GM19468 (cell line): Measurements from ENCODE around the gene PLK3.
A peak's percentile ranks its signal among the peaks of the same experiment; 100 is the strongest.
"Not testable (repeated sequence)": the region's sequence is repeated elsewhere in the genome, so short reads cannot be mapped to it uniquely, and the experiment has no call there.

Source experiments
- ATAC-seq: cut with Tn5 transposase; IDR thresholded peaks from one replicate; pipeline ENCODE4 v1.9.1; 2021; ENCODE audit warnings: mild to moderate bottlenecking, moderate library complexity, moderate number of reproducible peaks; ENCODE audit not compliant: unreplicated experiment; ENCODE audit errors: extremely low read depth

The PLK3 gene

DNA sequence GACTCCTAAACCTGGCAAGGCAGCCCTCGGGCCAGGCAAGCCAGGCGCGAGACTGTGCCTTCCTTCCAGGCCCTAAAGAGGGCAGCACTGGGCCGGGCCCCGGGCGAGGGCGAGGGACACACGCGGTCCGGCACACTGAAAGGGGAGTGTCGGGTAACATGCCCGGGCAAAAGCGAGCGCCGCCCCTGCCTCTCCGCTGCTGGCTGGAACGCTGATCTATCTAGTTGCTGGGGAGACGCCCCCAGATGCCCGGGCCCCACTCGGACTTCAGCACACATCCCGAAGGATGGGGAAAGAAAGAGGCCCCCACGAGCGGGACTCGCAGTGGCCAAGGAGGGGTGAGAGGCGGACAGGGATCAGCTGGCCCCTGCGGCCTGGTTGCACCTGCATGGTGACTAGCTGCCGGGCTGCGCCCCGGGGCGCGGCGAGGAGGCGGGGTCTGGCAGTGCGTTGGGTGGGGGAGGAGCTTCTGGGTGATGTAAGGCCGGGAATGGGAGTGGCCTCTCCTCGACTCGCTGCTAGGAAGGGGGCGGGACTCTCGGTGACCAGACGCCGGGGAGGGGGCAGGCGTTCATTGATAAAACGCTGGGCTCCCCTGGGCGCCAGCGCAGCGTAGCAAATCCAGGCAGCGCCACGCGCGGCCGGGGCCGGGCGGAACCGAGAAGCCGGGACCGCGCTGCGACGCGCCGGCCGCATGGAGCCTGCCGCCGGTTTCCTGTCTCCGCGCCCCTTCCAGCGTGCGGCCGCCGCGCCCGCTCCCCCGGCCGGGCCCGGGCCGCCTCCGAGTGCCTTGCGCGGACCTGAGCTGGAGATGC is at the start of gene PLK3:
Gene PLK3, plus strand, starts transcription at position 608 of the 815 bp plus-strand sequence. Its CDS starts 87 bp downstream, at position 695.
- ATAC-seq: peak; percentile 67

- ATAC-seq: no peak
Measured at GRCh38 chr1:44757420-44757819, 42.8 kb upstream of the PLK3 start.

- no peak for ATAC-seq
Measured at GRCh38 chr1:44759077-44759476, 41.1 kb upstream of the PLK3 start.

DNA sequence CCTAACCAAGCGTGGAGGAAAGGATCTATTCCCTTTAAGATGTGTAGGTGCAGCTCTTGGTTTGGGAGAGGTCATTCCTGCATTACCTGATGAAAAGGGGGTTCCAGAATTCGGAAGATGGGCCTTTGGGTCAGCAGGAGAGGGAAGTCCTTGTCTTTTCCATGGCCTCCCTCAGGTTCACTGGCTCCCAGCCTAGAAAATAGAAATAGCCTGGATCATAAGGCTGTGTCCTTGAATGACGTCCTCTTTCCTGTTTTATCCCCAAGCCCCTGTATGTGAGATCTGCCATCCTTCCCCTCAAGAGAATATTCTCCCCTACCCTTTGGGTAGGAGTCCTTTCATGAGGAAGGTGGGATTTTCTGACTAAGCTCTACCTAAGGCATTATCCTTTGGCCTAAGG is 39.3 kb upstream of the PLK3 start:
- ATAC-seq: no peak

GRCh38 chr1:44766421-44766820 is 33.8 kb upstream of the PLK3 start:
- ATAC-seq: not testable (repeated sequence)

DNA sequence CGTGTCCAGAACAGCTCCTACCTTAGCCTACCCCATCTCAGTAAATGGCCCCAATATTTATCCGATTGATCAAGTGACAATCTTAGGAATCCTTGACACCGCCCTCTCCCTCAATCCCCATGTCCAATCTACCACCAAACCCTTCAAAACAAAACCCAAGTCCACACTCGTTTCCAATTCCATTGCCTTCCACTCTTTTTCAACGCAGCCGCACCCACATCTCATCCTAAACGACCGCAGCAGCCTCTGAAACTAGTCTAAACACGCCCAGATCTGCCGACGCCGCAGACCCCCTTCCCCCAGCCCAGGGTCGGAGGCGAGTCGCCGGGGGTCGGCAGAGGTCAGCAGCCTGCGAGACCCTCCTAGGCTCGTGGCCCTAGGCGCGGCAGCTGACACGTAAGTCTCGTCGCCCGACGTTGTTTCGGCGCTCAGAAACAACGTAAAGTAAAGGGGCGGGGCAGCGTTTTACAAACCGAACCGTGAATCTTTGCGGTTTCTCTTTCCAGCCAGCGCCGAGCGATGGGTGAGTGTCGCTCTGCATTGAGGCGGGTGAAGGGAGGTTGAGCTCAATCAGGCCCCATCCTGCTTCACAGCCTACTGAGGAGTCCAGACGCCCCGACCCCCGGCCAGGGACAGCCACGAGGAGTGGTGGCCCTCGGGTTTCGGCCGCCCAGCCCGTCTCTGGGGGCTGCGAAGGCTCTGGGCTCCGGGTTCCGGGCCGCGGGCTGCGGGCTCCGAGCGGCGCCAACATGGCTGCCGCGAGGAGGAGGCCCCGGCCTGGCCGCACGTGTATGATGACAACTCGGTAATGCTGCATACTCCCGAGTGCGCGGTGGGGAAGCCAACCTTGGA is 24.9 kb upstream of the PLK3 start, which contains the start of gene RPS8:
Gene RPS8, plus strand, starts transcription at position 463 of the 852 bp plus-strand sequence. Its CDS starts 57 bp downstream, at position 520.
- peak; percentile 66 for ATAC-seq

DNA sequence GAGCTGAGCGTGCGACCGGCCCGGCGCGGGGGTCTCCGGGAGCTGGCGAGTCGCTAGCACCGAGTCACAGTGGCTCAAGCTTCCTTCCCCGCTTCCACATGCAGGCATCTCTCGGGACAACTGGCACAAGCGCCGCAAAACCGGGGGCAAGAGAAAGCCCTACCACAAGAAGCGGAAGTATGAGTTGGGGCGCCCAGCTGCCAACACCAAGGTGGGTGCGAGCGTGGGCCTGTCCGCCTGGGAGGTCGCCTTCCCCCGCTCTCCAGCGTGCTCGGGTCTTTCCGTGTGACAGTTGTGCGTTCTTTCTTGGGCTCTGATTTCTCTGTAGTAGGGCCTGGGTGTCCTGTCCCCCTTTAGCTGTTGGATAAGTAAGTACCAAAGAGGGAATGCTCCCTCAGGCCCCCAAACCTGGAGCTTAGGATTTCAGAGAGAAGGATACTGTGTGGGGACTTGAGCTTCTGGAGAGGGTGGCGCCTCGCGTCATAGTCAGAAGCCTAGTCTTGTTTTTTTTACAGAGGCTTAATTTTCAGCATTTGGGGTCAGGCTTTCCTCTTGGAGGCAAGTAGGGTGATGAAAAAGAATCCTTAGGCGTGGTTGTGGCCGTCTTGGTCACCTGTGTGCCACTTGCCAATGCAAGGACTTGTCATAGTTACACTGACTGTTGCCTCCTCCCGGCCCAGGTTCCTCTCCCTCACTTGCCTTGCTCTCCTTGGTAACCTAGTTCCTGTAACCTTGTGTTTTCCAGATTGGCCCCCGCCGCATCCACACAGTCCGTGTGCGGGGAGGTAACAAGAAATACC is 24.0 kb upstream of the PLK3 start:
- ATAC-seq: no peak

GRCh38 chr1:44776730-44777068 is 23.5 kb upstream of the PLK3 start:
- no peak for ATAC-seq

DNA sequence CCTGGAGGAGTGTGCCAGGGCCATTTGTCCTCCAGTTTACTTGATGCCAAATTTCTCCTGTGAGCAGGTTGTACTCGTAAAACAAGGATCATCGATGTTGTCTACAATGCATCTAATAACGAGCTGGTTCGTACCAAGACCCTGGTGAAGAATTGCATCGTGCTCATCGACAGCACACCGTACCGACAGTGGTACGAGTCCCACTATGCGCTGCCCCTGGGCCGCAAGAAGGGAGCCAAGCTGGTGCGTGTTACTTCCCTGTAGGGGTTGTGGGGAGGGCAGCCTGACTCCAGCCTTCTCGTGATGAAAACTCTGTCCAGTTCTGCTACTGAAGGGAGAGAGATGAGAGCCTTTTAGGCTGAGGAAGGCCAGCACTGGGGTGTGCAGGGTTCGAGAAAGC is 22.6 kb upstream of the PLK3 start:
- no peak for ATAC-seq

DNA sequence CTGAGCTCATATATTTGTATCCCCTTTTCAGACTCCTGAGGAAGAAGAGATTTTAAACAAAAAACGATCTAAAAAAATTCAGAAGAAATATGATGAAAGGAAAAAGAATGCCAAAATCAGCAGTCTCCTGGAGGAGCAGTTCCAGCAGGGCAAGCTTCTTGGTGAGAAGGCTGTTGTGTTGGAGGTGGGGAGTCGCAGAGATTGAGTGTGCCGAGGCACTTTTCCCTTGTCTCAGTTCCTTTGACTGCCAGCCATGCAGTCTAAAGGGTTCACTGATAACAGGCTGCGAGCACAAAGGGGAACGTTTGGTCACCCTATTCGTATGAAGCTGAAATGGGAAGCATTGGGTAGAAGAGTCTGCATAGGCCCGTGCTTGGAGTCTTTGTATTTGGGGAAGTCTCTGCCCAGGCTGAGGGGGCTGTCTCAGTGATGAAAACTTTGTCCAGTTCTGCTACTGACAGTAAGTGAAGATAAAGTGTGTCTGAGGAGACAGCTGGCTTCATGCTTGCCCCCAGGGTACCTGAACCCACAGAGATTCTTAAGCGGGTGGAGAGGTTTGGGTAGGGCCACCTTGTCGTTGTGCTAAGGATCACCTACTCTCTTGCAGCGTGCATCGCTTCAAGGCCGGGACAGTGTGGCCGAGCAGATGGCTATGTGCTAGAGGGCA is 22.1 kb upstream of the PLK3 start:
- no peak for ATAC-seq

DNA sequence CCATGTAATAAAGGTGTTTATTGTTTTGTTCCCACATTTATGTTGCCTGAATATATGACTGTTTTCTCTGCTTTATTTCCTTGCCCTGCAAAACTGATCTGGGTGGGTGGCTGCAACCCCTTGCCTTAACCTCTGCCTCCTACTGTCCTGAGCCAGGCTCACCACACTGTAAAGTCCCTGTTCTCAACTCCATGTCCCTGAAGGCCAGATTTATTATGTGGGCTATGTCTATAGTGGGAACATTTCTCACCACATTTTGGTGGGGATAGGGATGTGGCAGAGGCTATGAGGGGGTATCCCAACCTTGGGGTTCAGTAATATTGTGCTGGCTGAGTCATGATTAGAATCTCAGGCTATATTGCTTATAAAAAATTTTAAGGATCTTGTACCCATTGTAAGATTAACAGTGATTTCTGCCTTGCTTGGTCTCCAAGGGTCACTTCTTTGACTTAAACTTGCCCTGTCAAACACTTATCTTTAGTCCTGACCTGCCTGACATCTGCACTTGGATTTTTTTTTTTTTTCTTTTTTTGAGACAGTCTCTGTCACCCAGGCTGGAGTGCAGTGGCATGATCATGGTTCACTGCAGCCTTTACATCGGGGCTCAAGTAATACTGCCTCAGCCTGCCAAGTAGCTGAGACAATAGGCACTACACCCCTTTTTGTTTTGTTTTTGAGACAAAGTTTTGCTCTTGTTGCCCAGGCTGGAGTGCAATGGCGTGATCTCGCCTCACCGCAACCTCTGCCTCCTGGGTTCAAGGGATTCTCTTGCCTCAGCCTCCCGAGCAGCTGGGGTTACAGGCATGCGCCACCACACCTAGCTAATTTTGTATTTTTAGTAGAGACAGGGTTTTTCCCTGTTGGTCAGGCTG is 21.2 kb upstream of the PLK3 start:
- no peak for ATAC-seq

- ATAC-seq: no peak
Measured at GRCh38 chr1:44780583-44781121, 19.5 kb upstream of the PLK3 start.

DNA sequence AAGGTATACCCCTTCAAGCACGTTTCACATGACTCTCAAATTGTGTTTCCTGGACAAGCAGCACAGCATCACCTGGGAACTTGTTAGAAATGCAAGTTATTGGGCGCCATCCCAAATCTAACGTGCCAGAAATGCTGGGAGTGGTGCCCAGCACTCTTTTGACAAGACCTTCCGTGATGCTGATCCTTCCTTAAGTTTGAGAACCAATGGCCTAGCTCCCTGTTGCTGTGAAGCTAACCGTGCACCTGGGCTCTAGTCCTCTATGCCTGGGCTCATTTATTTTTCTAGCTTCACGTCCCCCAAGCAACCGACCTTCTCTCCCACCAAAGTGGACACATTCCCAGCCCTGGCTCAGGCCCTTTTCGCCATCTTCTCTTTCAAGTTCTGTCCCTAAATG is 16.5 kb upstream of the PLK3 start:
- no peak for ATAC-seq

DNA sequence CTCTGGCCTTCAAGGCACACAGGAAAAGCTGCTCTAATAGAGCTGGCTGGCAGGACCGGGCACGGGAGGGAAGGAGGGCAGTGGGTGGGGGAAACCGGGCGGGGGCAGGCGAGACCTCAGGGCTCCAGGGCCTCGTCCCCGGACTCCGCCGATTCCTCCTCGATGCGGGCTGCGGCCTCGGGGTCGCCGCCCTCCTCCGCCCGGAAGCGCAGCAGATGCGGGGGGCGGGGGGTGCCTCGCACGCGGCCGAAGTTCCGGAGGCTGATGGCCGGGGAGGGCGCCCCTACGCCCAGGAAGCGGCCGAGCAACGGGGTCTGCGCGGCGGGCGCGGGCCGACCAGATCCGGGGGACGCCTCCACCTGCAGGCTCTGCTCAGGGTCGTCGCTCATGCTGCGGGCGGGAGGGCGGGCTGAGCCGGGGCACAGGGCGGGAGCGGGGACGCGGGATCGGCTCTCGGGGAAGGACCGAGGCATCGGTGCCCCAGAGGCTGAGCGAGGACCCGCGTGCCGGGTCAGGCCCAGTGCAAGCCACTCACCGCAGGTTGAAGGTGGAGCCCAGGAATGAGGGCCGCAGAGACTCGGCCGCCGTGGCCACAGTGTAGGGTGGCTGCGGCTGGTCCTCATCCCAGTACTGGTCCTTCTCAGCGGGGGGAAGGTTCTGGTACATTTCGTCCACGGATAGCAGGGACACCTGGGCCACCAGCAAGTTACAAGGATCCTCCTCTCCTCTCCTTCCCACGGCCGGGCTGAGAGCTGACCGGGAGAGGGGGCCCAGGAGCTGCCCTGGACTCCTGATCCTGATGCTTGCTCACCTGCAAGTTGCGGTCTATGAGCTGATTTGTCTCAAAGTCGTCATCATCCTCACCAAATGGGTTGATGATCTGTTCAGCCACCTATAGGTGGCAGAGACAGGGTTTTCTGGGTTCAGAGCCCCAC is 15.8 kb upstream of the PLK3 start:
- no peak for ATAC-seq

DNA sequence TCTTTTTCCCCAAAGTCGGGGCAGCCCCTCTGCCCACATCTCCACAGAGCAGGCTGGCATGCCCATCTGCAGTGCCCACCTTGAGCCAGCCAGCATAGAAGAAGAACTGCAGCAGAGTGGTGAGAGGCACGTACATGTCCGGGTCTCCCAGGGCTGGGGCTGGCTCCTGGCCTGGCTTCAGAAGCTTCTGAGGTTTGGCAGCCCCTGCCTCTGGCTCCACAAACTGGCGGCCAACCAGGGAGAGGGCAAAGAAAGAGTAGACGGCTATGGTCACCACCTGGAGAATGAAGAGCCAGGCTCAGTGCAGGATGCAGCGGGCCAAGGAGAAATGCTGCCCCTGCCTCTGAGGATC is 15.2 kb upstream of the PLK3 start:
- ATAC-seq: no peak

DNA sequence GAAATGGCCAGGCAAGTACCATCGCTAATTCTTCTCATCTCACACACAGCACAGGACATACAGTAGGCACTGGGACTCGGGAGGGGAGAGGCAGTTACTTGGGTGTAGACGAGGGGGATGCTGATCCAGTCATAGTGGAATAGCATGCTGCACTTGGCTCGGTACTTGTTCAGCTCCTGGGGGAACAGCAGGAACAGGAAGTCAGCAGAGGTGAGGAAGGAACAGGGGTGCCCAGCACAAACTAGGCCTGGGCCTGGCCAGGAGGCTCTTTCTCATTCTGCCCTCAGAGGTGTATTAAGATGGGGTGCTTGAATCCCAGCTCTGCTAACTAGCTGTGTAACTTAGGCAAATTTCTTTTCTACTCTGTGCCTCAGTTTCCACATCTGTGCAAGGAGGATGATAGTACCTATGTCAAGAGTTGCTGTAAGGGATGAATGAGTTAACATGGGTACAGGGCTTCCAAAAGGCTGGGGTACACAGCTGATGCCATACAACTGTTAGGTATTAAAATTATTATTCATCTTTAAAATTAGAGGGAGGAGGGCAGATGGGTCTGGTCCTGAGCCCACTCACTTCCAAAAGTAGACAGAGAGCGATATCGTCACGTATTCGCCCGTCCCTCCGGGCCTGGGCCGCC is 14.6 kb upstream of the PLK3 start:
- ATAC-seq: no peak

GRCh38 chr1:44786138-44786840 is 13.9 kb upstream of the PLK3 start:
- ATAC-seq: no peak
